Naive thymus-derived CD4-positive, alpha-beta T cell (primary cell): ENCODE measurements around the gene RELN. TPM values are rescaled to one million over a fixed set of nuclear protein-coding genes. Genes with fewer than 3 reads are reported as not detected.

Experiments
- ATAC-seq: fragments of 150-1000 bp; cut with Tn5 transposase; 2 replicates; pipeline ENCODE4 v1.10.0; 2021; ENCODE audit warnings: mild to moderate bottlenecking, moderate library complexity
- CTCF ChIA-PET: fragments of 350-600 bp; sonication (Branson Sonifier 250); formaldehyde crosslinking; loops from one replicate; lab custom pipeline; 2021; ENCODE audit warnings: antibody characterized with exemption; lab: Charles Lee
- POLR2A ChIA-PET: fragments of 350-600 bp; sonication (Branson Sonifier 250); formaldehyde crosslinking; loops from one replicate; lab custom pipeline; 2021; ENCODE audit warnings: antibody characterized with exemption, inconsistent platforms; lab: Charles Lee
- DNase-seq, 9 donors: peaks; one replicate each; pipeline versions ENCODE4 v3.0.0 to v3.0.0-alpha.2; 2020 to 2022; ENCODE audit warnings: mixed read lengths in 1 of 9
- H3K27ac ChIP-seq: one replicate; pipeline ENCODE4 v1.7.0; 2013; ENCODE audit warnings: mild to moderate bottlenecking, low read depth, low read length, moderate library complexity
- H3K27me3 ChIP-seq, 2 donors: one replicate each; pipeline ENCODE4 v1.7.0; 2013; ENCODE audit warnings: low read length in 2 of 2, mild to moderate bottlenecking in 2 of 2, moderate library complexity in 2 of 2; ENCODE audit not compliant: control insufficient read depth in 2 of 2, insufficient read depth in 2 of 2
- H3K36me3 ChIP-seq, 3 experiments: 1 replicate in 2 of 3; 2 replicates in 1 of 3; pipeline ENCODE4 v1.7.0; 2013; ENCODE audit warnings: low read length in 3 of 3, mild to moderate bottlenecking in 3 of 3, moderate library complexity in 1 of 3; ENCODE audit not compliant: insufficient read depth in 3 of 3, control insufficient read depth in 2 of 3
- H3K4me1 ChIP-seq, 2 donors: one replicate each; pipeline ENCODE4 v1.7.0; 2013; ENCODE audit warnings: low read length in 2 of 2, mild to moderate bottlenecking in 2 of 2, moderate library complexity in 1 of 2; ENCODE audit not compliant: control insufficient read depth in 2 of 2, insufficient read depth in 2 of 2
- H3K4me3 ChIP-seq: 2 replicates; pipeline ENCODE4 v1.7.0; 2013; ENCODE audit warnings: mild to moderate bottlenecking, low read length
- H3K9me3 ChIP-seq, 3 experiments: 1 replicate in 2 of 3; 2 replicates in 1 of 3; pipeline ENCODE4 v1.7.0; 2013; ENCODE audit warnings: low read length in 3 of 3; ENCODE audit not compliant: control insufficient read depth in 2 of 3
- H3K27ac Mint-ChIP-seq, 9 donors: one replicate each; pipeline ENCODE4 v1.8.0; 2020 to 2022; ENCODE audit warnings: mixed read lengths in 9 of 9, mild to moderate bottlenecking in 8 of 9, moderate library complexity in 5 of 9, inconsistent platforms in 2 of 9
- H3K27me3 Mint-ChIP-seq, 5 donors: one replicate each; pipeline ENCODE4 v1.8.0; 2021 to 2022; ENCODE audit warnings: mixed read lengths in 5 of 5, mild to moderate bottlenecking in 1 of 5
- H3K36me3 Mint-ChIP-seq, 5 donors: one replicate each; pipeline ENCODE4 v1.8.0; 2020 to 2022; ENCODE audit warnings: mixed read lengths in 5 of 5, mild to moderate bottlenecking in 3 of 5, inconsistent platforms in 1 of 5
- H3K4me1 Mint-ChIP-seq, 7 donors: one replicate each; pipeline ENCODE4 v1.8.0; 2020 to 2022; ENCODE audit warnings: mixed read lengths in 7 of 7, mild to moderate bottlenecking in 3 of 7, inconsistent platforms in 1 of 7
- H3K4me3 Mint-ChIP-seq, 10 donors: one replicate each; pipeline ENCODE4 v1.8.0; 2020 to 2022; ENCODE audit warnings: mild to moderate bottlenecking in 10 of 10, mixed read lengths in 10 of 10, moderate library complexity in 6 of 10, inconsistent platforms in 2 of 10
- H3K9me3 Mint-ChIP-seq, 11 donors: one replicate each; pipeline ENCODE4 v1.8.0; 2020 to 2022; ENCODE audit warnings: mixed read lengths in 11 of 11, mild to moderate bottlenecking in 4 of 11, inconsistent platforms in 1 of 11, moderate library complexity in 1 of 11
- intact Hi-C, 2 donors: fragments of 100-400 bp; cut with micrococcal nuclease; formaldehyde crosslinking; loops; one replicate each; pipeline ENCODE4 v1.15.1; 2023
- polyA plus RNA-seq, 2 donors: library from polyadenylated mRNA; unstranded; fragments of 300-500 nt; fragmentation: Illumina TruSeq; gene quantifications; one replicate each; pipeline ENCODE4 v1.2.3, GENCODE V29; 2021
- total RNA-seq, 6 experiments: library from RNA in 5 of 6; stranded (reverse) in 5 of 6; gene quantifications; 1 replicate in 5 of 6; 2 replicates in 1 of 6; pipeline ENCODE4 v1.2.3 and lab custom pipeline; 2021 to 2026

The RELN gene
- total and polyA plus RNA-seq, 7 experiments from 2014 or later = not detected

DNA sequence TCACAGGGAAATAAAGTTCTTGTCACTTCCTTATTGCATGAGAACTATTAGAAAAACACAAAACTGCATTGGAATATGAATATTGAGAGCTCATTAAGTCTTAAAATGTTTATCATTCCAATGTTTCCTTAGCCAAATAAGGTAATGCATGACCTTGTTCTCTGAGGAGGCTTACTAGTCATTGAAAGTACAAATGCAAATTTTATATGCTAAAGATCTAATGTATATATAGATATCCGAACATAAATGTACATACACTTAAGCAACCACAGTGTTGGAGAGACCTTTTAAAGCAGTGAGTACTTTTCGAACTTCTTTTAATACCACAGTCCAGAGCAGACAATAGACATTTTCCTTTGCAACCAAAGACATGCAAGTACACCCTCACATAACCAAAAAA is 96.1 kb downstream of the RELN start:
- ChIA-PET POLR2A (no interaction called here), CTCF (no interaction called here)
- ATAC-seq (no peak), DNase-seq (no peak)
- peaks cover 0 to 9% (median 0%) of the 10 kb centered on the region in 11 donors for H3K9me3 Mint-ChIP-seq
- Histone ChIP-seq H3K4me1 (no peaks in the 10 kb centered on the region), H3K4me3 (no peak overlapping the region), H3K27me3 (no peaks in the 10 kb centered on the region), H3K9me3 (no peaks in the 10 kb centered on the region), H3K36me3 (no peaks in the 10 kb centered on the region), H3K27ac (no peak overlapping the region)
- peaks cover 0 to 8% (median 6%) of the 10 kb centered on the region in 5 donors for H3K27me3 Mint-ChIP-seq
- no peak overlapping the region for H3K27ac Mint-ChIP-seq
- intact Hi-C loops = no loop called here
- H3K36me3 Mint-ChIP-seq = no peaks in the 10 kb centered on the region
- H3K4me1 Mint-ChIP-seq = no peaks in the 10 kb centered on the region
- no peak overlapping the region for H3K4me3 Mint-ChIP-seq

DNA sequence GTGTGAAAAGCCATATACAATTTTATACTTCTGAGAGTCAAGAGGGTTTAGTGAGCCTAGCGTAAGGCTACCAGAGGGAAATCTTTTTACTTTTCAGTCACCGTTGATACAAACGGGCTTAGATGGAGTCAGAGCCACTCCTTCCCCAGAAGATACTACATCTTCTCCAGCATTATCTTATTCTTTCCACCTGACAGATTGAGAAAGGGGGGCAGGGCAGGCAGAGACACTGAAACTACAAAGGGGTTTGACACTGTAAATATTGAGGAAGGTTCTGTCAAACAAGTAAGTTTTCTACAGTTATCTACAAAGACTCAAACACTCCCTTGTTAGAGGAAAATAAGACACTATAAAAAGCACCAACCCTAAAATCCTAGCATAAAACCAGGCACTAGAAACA is 100.0 kb downstream of the RELN start:
- peaks cover 0 to 6% (median 0%) of the 10 kb centered on the region in 5 donors for H3K27me3 Mint-ChIP-seq
- Histone ChIP-seq H3K27me3 (no peaks in the 10 kb centered on the region), H3K4me3 (no peak overlapping the region), H3K4me1 (no peaks in the 10 kb centered on the region), H3K36me3 (no peaks in the 10 kb centered on the region), H3K9me3 (no peaks in the 10 kb centered on the region), H3K27ac (no peak overlapping the region)
- DNase-seq (no peak), ATAC-seq (no peak)
- peaks cover 0 to 5% (median 1%) of the 10 kb centered on the region in 11 donors for H3K9me3 Mint-ChIP-seq
- H3K4me3 Mint-ChIP-seq = no peak overlapping the region
- H3K4me1 Mint-ChIP-seq = no peaks in the 10 kb centered on the region
- intact Hi-C loops = no loop called here
- CTCF ChIA-PET = no interaction called here
- POLR2A ChIA-PET = no interaction called here
- no peak overlapping the region for H3K27ac Mint-ChIP-seq
- H3K36me3 Mint-ChIP-seq = no peaks in the 10 kb centered on the region

DNA sequence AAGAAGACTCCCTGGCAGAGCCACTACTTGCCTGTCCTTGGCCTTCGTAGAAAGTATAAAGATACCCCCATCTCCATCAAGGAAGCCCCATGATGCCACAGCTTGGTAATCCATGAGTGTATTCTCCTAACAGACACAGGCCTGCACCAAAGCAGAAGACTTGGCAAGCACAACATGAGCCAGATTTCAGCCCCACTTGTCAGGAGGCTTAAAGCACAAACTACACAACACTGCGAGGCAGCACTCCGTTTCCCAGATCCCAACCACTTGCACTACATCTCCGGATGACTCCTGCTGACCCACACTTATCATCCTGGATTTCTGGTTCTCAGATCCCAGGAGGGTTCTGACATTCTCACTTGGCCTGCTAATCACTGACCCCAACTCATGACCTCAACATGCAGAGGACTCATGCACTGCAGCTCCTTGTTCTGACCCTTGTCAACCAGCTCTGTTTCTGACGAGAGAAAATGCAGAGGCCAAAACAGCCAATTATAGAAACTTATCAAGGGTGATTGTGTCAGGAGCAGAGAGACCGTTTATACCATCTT is 100.8 kb downstream of the RELN start:
- H3K9me3 Mint-ChIP-seq = peaks cover 0 to 10% (median 6%) of the 10 kb centered on the region in 11 donors
- Histone ChIP-seq H3K36me3 (no peaks in the 10 kb centered on the region), H3K27me3 (no peaks in the 10 kb centered on the region), H3K27ac (no peak overlapping the region), H3K9me3 (no peaks in the 10 kb centered on the region), H3K4me3 (no peak overlapping the region), H3K4me1 (no peaks in the 10 kb centered on the region)
- H3K4me3 Mint-ChIP-seq = no peak overlapping the region
- intact Hi-C loops = no loop called here
- ChIA-PET POLR2A (no interaction called here), CTCF (no interaction called here)
- no peaks in the 10 kb centered on the region for H3K4me1 Mint-ChIP-seq
- H3K27ac Mint-ChIP-seq = no peak overlapping the region
- ATAC-seq = no peak
- no peak for DNase-seq
- H3K27me3 Mint-ChIP-seq = peaks cover 0 to 6% (median 0%) of the 10 kb centered on the region in 5 donors
- no peaks in the 10 kb centered on the region for H3K36me3 Mint-ChIP-seq

GRCh38 chr7:103887853-103888602 is 101.4 kb downstream of the RELN start:
- H3K36me3 Mint-ChIP-seq = peaks cover 0 to 5% (median 0%) of the 10 kb centered on the region in 5 donors
- Histone ChIP-seq H3K9me3 (no peaks in the 10 kb centered on the region), H3K4me3 (no peak overlapping the region), H3K36me3 (no peaks in the 10 kb centered on the region), H3K4me1 (no peaks in the 10 kb centered on the region), H3K27ac (no peak overlapping the region), H3K27me3 (no peaks in the 10 kb centered on the region)
- H3K4me1 Mint-ChIP-seq = no peaks in the 10 kb centered on the region
- DNase-seq (no peak), ATAC-seq (no peak)
- no peak overlapping the region for H3K27ac Mint-ChIP-seq
- intact Hi-C loops = no loop called here
- peaks cover 0 to 6% (median 0%) of the 10 kb centered on the region in 5 donors for H3K27me3 Mint-ChIP-seq
- peaks cover 0 to 10% (median 6%) of the 10 kb centered on the region in 11 donors for H3K9me3 Mint-ChIP-seq
- H3K4me3 Mint-ChIP-seq = no peak overlapping the region
- ChIA-PET CTCF (no interaction called here), POLR2A (no interaction called here)

DNA sequence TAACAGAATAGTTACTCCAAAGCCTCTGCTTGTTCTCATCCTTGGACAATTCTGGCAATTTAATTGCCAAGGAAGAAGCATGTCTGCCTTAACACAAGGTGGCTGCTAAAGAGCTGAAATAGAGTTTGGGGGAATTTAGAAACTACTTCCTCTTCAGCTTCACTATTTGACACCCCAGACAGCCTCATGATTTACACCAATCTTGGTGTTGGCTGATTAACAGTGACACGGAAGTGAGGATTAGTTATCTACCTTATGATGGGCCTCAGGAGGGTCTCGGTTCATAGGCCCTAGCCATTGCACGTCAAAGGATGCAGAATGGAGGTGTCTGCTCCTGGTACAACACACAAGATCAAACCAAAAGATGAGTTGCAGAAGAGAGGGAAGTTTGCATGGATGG is 102.4 kb downstream of the RELN start:
- no peak overlapping the region for H3K27ac ChIP-seq
- H3K36me3 ChIP-seq = no peaks in the 10 kb centered on the region
- ChIA-PET POLR2A (no interaction called here), CTCF (no interaction called here)
- Mint-ChIP-seq H3K4me1 (no peaks in the 10 kb centered on the region), H3K9me3 (peaks cover 0 to 12% (median 7%) of the 10 kb centered on the region in 11 donors), H3K36me3 (peaks cover 0 to 9% (median 0%) of the 10 kb centered on the region in 5 donors), H3K4me3 (no peak overlapping the region), H3K27me3 (peaks cover 0 to 6% (median 3%) of the 10 kb centered on the region in 5 donors), H3K27ac (no peak overlapping the region)
- DNase-seq (no peak), ATAC-seq (no peak)
- intact Hi-C loops = no loop called here
- no peak overlapping the region for H3K4me3 ChIP-seq
- H3K4me1 ChIP-seq = no peaks in the 10 kb centered on the region
- no peaks in the 10 kb centered on the region for H3K9me3 ChIP-seq
- no peaks in the 10 kb centered on the region for H3K27me3 ChIP-seq

DNA sequence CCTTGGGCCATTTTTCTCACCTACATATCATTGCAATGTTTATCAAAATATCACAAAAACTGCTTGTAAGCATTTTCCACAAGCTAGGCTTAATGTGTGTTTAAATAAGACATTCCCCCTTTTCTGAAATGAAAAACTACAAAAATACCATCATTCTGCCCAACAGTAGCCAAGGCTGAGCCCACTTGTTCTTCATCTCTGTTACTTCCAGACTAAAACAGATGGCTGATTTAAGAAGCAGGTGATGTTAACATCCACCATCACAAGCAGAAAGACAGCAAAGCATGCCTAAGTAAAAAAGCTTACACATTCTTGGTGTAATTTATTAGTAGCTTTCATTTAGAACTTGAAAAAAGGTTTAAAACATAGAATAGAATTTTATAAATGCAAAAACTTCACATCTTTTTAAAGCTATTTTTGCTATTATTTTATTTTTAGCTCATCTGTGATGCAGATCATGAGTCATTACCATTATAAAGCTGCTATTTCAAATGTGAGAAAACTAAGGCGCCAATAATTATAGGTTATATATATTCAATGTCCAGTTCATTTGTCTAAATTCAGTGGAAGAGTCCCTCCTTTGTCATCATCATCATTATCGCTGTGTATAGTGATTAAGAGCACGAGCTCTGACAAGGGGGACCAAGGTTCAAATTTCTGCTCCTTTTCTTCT is 109.4 kb downstream of the RELN start:
- CTCF ChIA-PET = no interaction called here
- no peak for ATAC-seq
- H3K9me3 ChIP-seq = no peaks in the 10 kb centered on the region

More for the DNA sequence above, 109.4 kb downstream of the RELN start:
- peaks cover 0 to 1% (median 0%) of the 10 kb centered on the region in 7 donors for H3K4me1 Mint-ChIP-seq
- peaks cover 0 to 9% (median 0%) of the 10 kb centered on the region in 5 donors for H3K36me3 Mint-ChIP-seq
- no peaks in the 10 kb centered on the region for H3K36me3 ChIP-seq
- H3K27me3 ChIP-seq = no peaks in the 10 kb centered on the region
- H3K9me3 Mint-ChIP-seq = peaks cover 0 to 16% (median 8%) of the 10 kb centered on the region in 11 donors
- POLR2A ChIA-PET = no interaction called here
- no peak overlapping the region for H3K27ac Mint-ChIP-seq
- no peak for DNase-seq
- intact Hi-C loops = no loop called here
- no peak overlapping the region for H3K27ac ChIP-seq
- H3K4me3 ChIP-seq = no peak overlapping the region
- no peak overlapping the region for H3K4me3 Mint-ChIP-seq
- H3K27me3 Mint-ChIP-seq = peaks cover 0 to 11% (median 2%) of the 10 kb centered on the region in 5 donors
- H3K4me1 ChIP-seq = no peaks in the 10 kb centered on the region
